NCI-H748 treated with DMSO at 0.1 percent for 48 hours (cell line): ENCODE data around the gene GAPT.

Source experiments
- DNase-seq: peaks from one replicate; lab custom pipeline; 2025; lab: John Stamatoyannopoulos, UW

The GAPT gene

GRCh38 chr5:58460732-58461286 is 30.4 kb upstream of the GAPT start:
- peak; percentile 88 for DNase-seq

GRCh38 chr5:58462154-58462553 is 29.1 kb upstream of the GAPT start:
- no peak for DNase-seq

GRCh38 chr5:58462623-58463230 is 28.5 kb upstream of the GAPT start:
- peak; percentile 58 for DNase-seq

GRCh38 chr5:58466939-58467338 is 24.3 kb upstream of the GAPT start:
- DNase-seq = no peak

- no peak for DNase-seq
These were observed 21.3 kb upstream of the GAPT start for GRCh38 chr5:58469896-58470295.

GRCh38 chr5:58475404-58475803 is 15.8 kb upstream of the GAPT start:
- no peak for DNase-seq

- DNase-seq = no peak
These were observed 13.4 kb upstream of the GAPT start for GRCh38 chr5:58477760-58478376.

- no peak for DNase-seq
These were observed 10.1 kb upstream of the GAPT start for GRCh38 chr5:58481066-58481676.

- no peak for DNase-seq
These were observed 9.4 kb upstream of the GAPT start for GRCh38 chr5:58481828-58482227.

GRCh38 chr5:58482536-58482935 is 8.7 kb upstream of the GAPT start:
- no peak for DNase-seq

GRCh38 chr5:58484505-58484904 is 6.7 kb upstream of the GAPT start:
- no peak for DNase-seq

GRCh38 chr5:58486290-58486689 is 4.9 kb upstream of the GAPT start:
- DNase-seq = no peak

GRCh38 chr5:58490402-58491050 is 709 bp upstream of the GAPT start:
- DNase-seq = no peak

- no peak for DNase-seq
These were observed 1.9 kb downstream of the GAPT start for GRCh38 chr5:58493141-58493540.

- DNase-seq = no peak
These were observed 5.3 kb downstream of the GAPT start for GRCh38 chr5:58496488-58496887.

GRCh38 chr5:58497386-58497785 is 6.2 kb downstream of the GAPT start:
- DNase-seq = no peak

- no peak for DNase-seq
These were observed 6.7 kb downstream of the GAPT start for GRCh38 chr5:58497921-58498320.

- peak; percentile 18 for DNase-seq
These were observed 7.2 kb downstream of the GAPT start for GRCh38 chr5:58498340-58498942.

- DNase-seq = no peak
These were observed 8.0 kb downstream of the GAPT start for GRCh38 chr5:58499231-58499630.

GRCh38 chr5:58499941-58500340 is 8.7 kb downstream of the GAPT start:
- DNase-seq = no peak

GRCh38 chr5:58501778-58502417 is 10.7 kb downstream of the GAPT start:
- no peak for DNase-seq
